BJ (cell line): Measurements from ENCODE around the gene PTPA. TPM values are rescaled to one million over a fixed set of nuclear protein-coding genes. Genes with fewer than 3 reads are reported as not detected.

Experiments used
- CTCF ChIA-PET: fragments of 350-600 bp; formaldehyde crosslinking; extraction: SDS; loops from one replicate; lab custom pipeline; 2021; ENCODE audit warnings: antibody characterized with exemption, inconsistent platforms; lab: Yijun Ruan, JAX
- POLR2A ChIA-PET: fragments of 300-600 bp; sonication (Branson Sonifier 250); formaldehyde crosslinking; extraction: SDS; loops from one replicate; lab custom pipeline; 2021; ENCODE audit warnings: antibody characterized with exemption; lab: Charles Lee
- DNase-seq: peaks from one replicate; pipeline ENCODE4 v3.0.0-alpha.2; 2011; ENCODE audit warnings: low read depth
- H3K27me3 ChIP-seq: 2 replicates; pipeline ENCODE4 v1.6.0; 2011; ENCODE audit warnings: low read length; ENCODE audit not compliant: control insufficient read depth, insufficient read depth
- H3K36me3 ChIP-seq: 2 replicates; pipeline ENCODE4 v1.5.1; 2011; ENCODE audit warnings: low read length; ENCODE audit not compliant: control insufficient read depth, insufficient read depth
- H3K4me3 ChIP-seq: 2 replicates; pipeline ENCODE4 v1.5.1; 2011; ENCODE audit warnings: low read depth, mild to moderate bottlenecking, control low read depth, low read length
- CTCF ChIP-seq: IDR thresholded peaks from 2 replicates; pipeline ENCODE4 v1.5.1; 2011; ENCODE audit warnings: low read depth, mild to moderate bottlenecking, control low read depth, inconsistent platforms, low read length, moderate library complexity; ENCODE audit not compliant: insufficient read depth
- polyA plus RNA-seq: library from polyadenylated mRNA; depleted of rRNA; stranded (reverse); fragments of >200 nt; gene quantifications from 2 replicates; pipeline ENCODE4 v1.2.3, GENCODE V29; 2011

The PTPA gene
- polyA plus RNA-seq, 1 experiment = 251 TPM

GRCh38 chr9:129150672-129151211, 39.5 kb downstream of the PTPA start:
- ChIA-PET CTCF (interaction anchor here (1.3 to 2.9 kb wide), 4 partner anchors 8 to 23 kb away, joined by 3 to 7 read pairs (median 4); no protein-coding TSS in a partner anchor), POLR2A (no interaction called here)
- DNase-seq = no peak
- Histone ChIP-seq H3K36me3 (peaks cover 31% of the 10 kb centered on the region), H3K4me3 (no peak overlapping the region), H3K27me3 (no peaks in the 10 kb centered on the region)
- no peak for TF ChIP-seq CTCF

- no peak for TF ChIP-seq CTCF
- Histone ChIP-seq H3K4me3 (no peak overlapping the region), H3K36me3 (peaks cover 31% of the 10 kb centered on the region), H3K27me3 (no peaks in the 10 kb centered on the region)
- CTCF ChIA-PET = interaction anchor here (0.7 to 2.9 kb wide), 4 partner anchors 8 to 22 kb away, joined by 3 to 7 read pairs (median 4); no protein-coding TSS in a partner anchor
- DNase-seq = no peak
- POLR2A ChIA-PET = interaction anchor here (0.5 kb wide), 1 partner anchor 426 kb away, joined by 9 read pairs; no protein-coding TSS in a partner anchor
Observed at GRCh38 chr9:129151469-129151868, 40.3 kb downstream of the PTPA start.

- H3K4me3 ChIP-seq = no peak overlapping the region
- no peak for DNase-seq
- CTCF ChIA-PET = interaction anchor here (0.9 to 1.5 kb wide), 2 partner anchors 13 to 18 kb away, joined by 3 read pairs; no protein-coding TSS in a partner anchor
- no peaks in the 10 kb centered on the region for H3K27me3 ChIP-seq
- peaks cover 16% of the 10 kb centered on the region for H3K36me3 ChIP-seq
- no peak for TF ChIP-seq CTCF
- POLR2A ChIA-PET = no interaction called here
Observed at GRCh38 chr9:129154866-129155477, 43.8 kb downstream of the PTPA start.

- no peaks in the 10 kb centered on the region for H3K27me3 ChIP-seq
- no peak for DNase-seq
- ChIA-PET POLR2A (no interaction called here), CTCF (no interaction called here)
- peaks cover 10% of the 10 kb centered on the region for H3K36me3 ChIP-seq
- no peak overlapping the region for H3K4me3 ChIP-seq
- no peak for TF ChIP-seq CTCF
Observed at GRCh38 chr9:129156163-129156562, 44.9 kb downstream of the PTPA start.

GRCh38 chr9:129160712-129161533, 49.7 kb downstream of the PTPA start:
- no peak for DNase-seq
- no peak for TF ChIP-seq CTCF
- Histone ChIP-seq H3K4me3 (no peak overlapping the region), H3K36me3 (no peaks in the 10 kb centered on the region; the same call in 1 of the 2 replicates), H3K27me3 (no peaks in the 10 kb centered on the region)
- CTCF ChIA-PET = interaction anchor here (1.0 to 2.0 kb wide), 4 partner anchors 11 to 22 kb away, joined by 3 to 10 read pairs (median 4); no protein-coding TSS in a partner anchor
- POLR2A ChIA-PET = interaction anchor here (0.9 kb wide), 1 partner anchor 12 kb away, joined by 5 read pairs; no protein-coding TSS in a partner anchor
